Measurements from ENCODE around the gene SLC25A21. TPM values are rescaled to one million over a fixed set of nuclear protein-coding genes. Genes with fewer than 3 reads are reported as not detected.
"Not testable (repeated sequence)": the region's sequence is repeated elsewhere in the genome, so short reads cannot be mapped to it uniquely, and the experiment has no call there.

SLC25A21 gene
- polyA plus RNA-seq (2012; ENCODE audit: missing spikeins), result not detected

- DNase-seq (ENCODE audit: insufficient read length), result no peak
- no peak for FAIRE-seq
- TF ChIP-seq POLR2AphosphoS5 (IDR thresholded peaks at IDR 0.05; ENCODE audit: low read depth, low read length), result no peak
- no peak for TF ChIP-seq POLR2A (IDR thresholded peaks at IDR 0.05; ENCODE audit: low read depth, low read length)
- TF ChIP-seq TAF1 (IDR thresholded peaks at IDR 0.05; ENCODE audit: borderline replicate concordance, low read depth, low read length), result no peak
These were observed at the start of gene SLC25A21 for GRCh38 chr14:37172024-37172869. Gene SLC25A21 (minus strand): TSS chr14:37172606.

- TF ChIP-seq POLR2AphosphoS5 (IDR thresholded peaks at IDR 0.05; ENCODE audit: low read depth, low read length) (no peak), TAF1 (IDR thresholded peaks at IDR 0.05; ENCODE audit: borderline replicate concordance, low read depth, low read length) (no peak), POLR2A (IDR thresholded peaks at IDR 0.05; ENCODE audit: low read depth, low read length) (no peak)
- DNase-seq (ENCODE audit: insufficient read length) (no peak), FAIRE-seq (no peak)
These were observed 48.7 kb upstream of the SLC25A21 start for GRCh38 chr14:37221073-37221472.

GRCh38 chr14:37215345-37215744 is 42.9 kb upstream of the SLC25A21 start:
- no peak for FAIRE-seq
- no peak for TF ChIP-seq POLR2AphosphoS5 (IDR thresholded peaks at IDR 0.05; ENCODE audit: low read depth, low read length)
- no peak for TF ChIP-seq POLR2A (IDR thresholded peaks at IDR 0.05; ENCODE audit: low read depth, low read length)
- TF ChIP-seq TAF1 (IDR thresholded peaks at IDR 0.05; ENCODE audit: borderline replicate concordance, low read depth, low read length), result no peak
- DNase-seq (ENCODE audit: insufficient read length), result no peak

GRCh38 chr14:37213016-37213415 is 40.6 kb upstream of the SLC25A21 start:
- FAIRE-seq, result no peak
- TF ChIP-seq POLR2A (IDR thresholded peaks at IDR 0.05; ENCODE audit: low read depth, low read length), result no peak
- no peak for TF ChIP-seq POLR2AphosphoS5 (IDR thresholded peaks at IDR 0.05; ENCODE audit: low read depth, low read length)
- no peak for TF ChIP-seq TAF1 (IDR thresholded peaks at IDR 0.05; ENCODE audit: borderline replicate concordance, low read depth, low read length)
- DNase-seq (ENCODE audit: insufficient read length), result no peak

GRCh38 chr14:37210448-37210847 is 38.0 kb upstream of the SLC25A21 start:
- FAIRE-seq, result no peak
- no peak for TF ChIP-seq TAF1 (IDR thresholded peaks at IDR 0.05; ENCODE audit: borderline replicate concordance, low read depth, low read length)
- TF ChIP-seq POLR2A (IDR thresholded peaks at IDR 0.05; ENCODE audit: low read depth, low read length), result no peak
- TF ChIP-seq POLR2AphosphoS5 (IDR thresholded peaks at IDR 0.05; ENCODE audit: low read depth, low read length), result no peak

GRCh38 chr14:37209617-37210016 is 37.2 kb upstream of the SLC25A21 start:
- not testable (repeated sequence) for FAIRE-seq

More at GRCh38 chr14:37210448-37210847, 38.0 kb upstream of the SLC25A21 start:
- DNase-seq (ENCODE audit: insufficient read length), result no peak

GRCh38 chr14:37205623-37206605 is 33.5 kb upstream of the SLC25A21 start:
- DNase-seq (ENCODE audit: insufficient read length); FAIRE-seq: not testable (repeated sequence)

More at GRCh38 chr14:37209617-37210016, 37.2 kb upstream of the SLC25A21 start:
- not testable (repeated sequence) for DNase-seq (ENCODE audit: insufficient read length)

- FAIRE-seq (no peak), DNase-seq (ENCODE audit: insufficient read length) (no peak)
- TF ChIP-seq TAF1 (IDR thresholded peaks at IDR 0.05; ENCODE audit: borderline replicate concordance, low read depth, low read length) (no peak), POLR2AphosphoS5 (IDR thresholded peaks at IDR 0.05; ENCODE audit: low read depth, low read length) (no peak), POLR2A (IDR thresholded peaks at IDR 0.05; ENCODE audit: low read depth, low read length) (no peak)
These were observed 31.0 kb upstream of the SLC25A21 start for GRCh38 chr14:37203423-37203822.

- no peak for TF ChIP-seq TAF1 (IDR thresholded peaks at IDR 0.05; ENCODE audit: borderline replicate concordance, low read depth, low read length)
- no peak for TF ChIP-seq POLR2AphosphoS5 (IDR thresholded peaks at IDR 0.05; ENCODE audit: low read depth, low read length)
- TF ChIP-seq POLR2A (IDR thresholded peaks at IDR 0.05; ENCODE audit: low read depth, low read length), result no peak
- no peak for DNase-seq (ENCODE audit: insufficient read length)
- no peak for FAIRE-seq
These were observed 30.4 kb upstream of the SLC25A21 start for GRCh38 chr14:37202812-37203211.

- TF ChIP-seq POLR2AphosphoS5 (IDR thresholded peaks at IDR 0.05; ENCODE audit: low read depth, low read length) (no peak), TAF1 (IDR thresholded peaks at IDR 0.05; ENCODE audit: borderline replicate concordance, low read depth, low read length) (no peak), POLR2A (IDR thresholded peaks at IDR 0.05; ENCODE audit: low read depth, low read length) (no peak)
- DNase-seq (ENCODE audit: insufficient read length) (no peak), FAIRE-seq (no peak)
These were observed 29.9 kb upstream of the SLC25A21 start for GRCh38 chr14:37202265-37202664.

- DNase-seq (ENCODE audit: insufficient read length) (no peak), FAIRE-seq (no peak)
- TF ChIP-seq POLR2A (IDR thresholded peaks at IDR 0.05; ENCODE audit: low read depth, low read length) (no peak), POLR2AphosphoS5 (IDR thresholded peaks at IDR 0.05; ENCODE audit: low read depth, low read length) (no peak), TAF1 (IDR thresholded peaks at IDR 0.05; ENCODE audit: borderline replicate concordance, low read depth, low read length) (no peak)
These were observed 29.3 kb upstream of the SLC25A21 start for GRCh38 chr14:37201724-37202123.
